LNCaP clone FGC (cell line): ENCODE results near the gene TRAPPC2B.

Source experiments
- DNase-seq: peaks from one replicate; pipeline ENCODE4 v3.0.0-alpha.2; 2011; ENCODE audit warnings: low read depth
- H3K4me3 ChIP-seq: 2 replicates; pipeline ENCODE4 v1.5.1; 2011; ENCODE audit warnings: mild to moderate bottlenecking, low read depth, low read length, control low read depth
- TF ChIP-seq, protein P1 (sequence below): IDR thresholded peaks from 2 replicates; pipeline ENCODE4 v1.5.1; 2012; ENCODE audit warnings: mild to moderate bottlenecking; ENCODE audit not compliant: control insufficient read depth, insufficient read depth; ENCODE audit errors: extremely low read depth

TRAPPC2B gene

GRCh38 chr19:57406516-57407123, 43.3 kb downstream of the TRAPPC2B start:
- H3K4me3 ChIP-seq: no peak overlapping the region
- TF ChIP-seq, protein P1, sequence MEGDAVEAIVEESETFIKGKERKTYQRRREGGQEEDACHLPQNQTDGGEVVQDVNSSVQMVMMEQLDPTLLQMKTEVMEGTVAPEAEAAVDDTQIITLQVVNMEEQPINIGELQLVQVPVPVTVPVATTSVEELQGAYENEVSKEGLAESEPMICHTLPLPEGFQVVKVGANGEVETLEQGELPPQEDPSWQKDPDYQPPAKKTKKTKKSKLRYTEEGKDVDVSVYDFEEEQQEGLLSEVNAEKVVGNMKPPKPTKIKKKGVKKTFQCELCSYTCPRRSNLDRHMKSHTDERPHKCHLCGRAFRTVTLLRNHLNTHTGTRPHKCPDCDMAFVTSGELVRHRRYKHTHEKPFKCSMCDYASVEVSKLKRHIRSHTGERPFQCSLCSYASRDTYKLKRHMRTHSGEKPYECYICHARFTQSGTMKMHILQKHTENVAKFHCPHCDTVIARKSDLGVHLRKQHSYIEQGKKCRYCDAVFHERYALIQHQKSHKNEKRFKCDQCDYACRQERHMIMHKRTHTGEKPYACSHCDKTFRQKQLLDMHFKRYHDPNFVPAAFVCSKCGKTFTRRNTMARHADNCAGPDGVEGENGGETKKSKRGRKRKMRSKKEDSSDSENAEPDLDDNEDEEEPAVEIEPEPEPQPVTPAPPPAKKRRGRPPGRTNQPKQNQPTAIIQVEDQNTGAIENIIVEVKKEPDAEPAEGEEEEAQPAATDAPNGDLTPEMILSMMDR: peak; percentile 91
- DNase-seq: no peak

- TF ChIP-seq, protein P1: no peak
- peak within 1 kb of the TSS; percentile 85 for H3K4me3 ChIP-seq
- DNase-seq: peak; percentile 83
Measured at GRCh38 chr19:57410877-57411671, 47.7 kb downstream of the TRAPPC2B start, which contains the start of gene ZNF17. Gene ZNF17 (plus strand): TSS chr19:57411161. CDS start chr19:57413616, 2,455 bp downstream.
